Smooth muscle cell (in vitro differentiated cells): ENCODE measurements around the gene DDX4. TPM values are rescaled to one million over a fixed set of nuclear protein-coding genes. Genes with fewer than 3 reads are reported as not detected.

Experiments used
- DNase-seq: peaks from one replicate; lab custom pipeline; 2025; ENCODE audit not compliant: unreplicated experiment; lab: John Stamatoyannopoulos, UW
- H2AFZ ChIP-seq: fragments of 200-600 bp; sonication (generic); 2 replicates; pipeline ENCODE4 v1.6.0; 2016; ENCODE audit warnings: antibody characterized with exemption, low read depth, mild to moderate bottlenecking
- H3F3A ChIP-seq: fragments of 200-600 bp; sonication (generic); 2 replicates; pipeline ENCODE4 v1.6.0; 2017; ENCODE audit warnings: antibody characterized with exemption, low read depth
- H3K27ac ChIP-seq: fragments of 200-600 bp; sonication (generic); 2 replicates; pipeline ENCODE4 v1.5.1; 2016; ENCODE audit warnings: low read depth, mild to moderate bottlenecking
- H3K27me3 ChIP-seq: fragments of 200-600 bp; sonication (generic); 2 replicates; pipeline ENCODE4 v1.6.1; 2016; ENCODE audit warnings: low read depth, mild to moderate bottlenecking
- H3K36me3 ChIP-seq: fragments of 200-600 bp; sonication (generic); 2 replicates; pipeline ENCODE4 v1.5.1; 2016; ENCODE audit warnings: low read depth
- H3K4me1 ChIP-seq: fragments of 200-600 bp; sonication (generic); 2 replicates; pipeline ENCODE4 v1.5.1; 2016; ENCODE audit warnings: low read depth
- H3K4me2 ChIP-seq: fragments of 200-600 bp; sonication (generic); 2 replicates; pipeline ENCODE4 v1.6.0; 2016; ENCODE audit warnings: mild to moderate bottlenecking
- H3K4me3 ChIP-seq: fragments of 200-600 bp; sonication (generic); 2 replicates; pipeline ENCODE4 v1.5.1; 2016; ENCODE audit warnings: mild to moderate bottlenecking
- H3K79me2 ChIP-seq: fragments of 200-600 bp; sonication (generic); 2 replicates; pipeline ENCODE4 v1.6.0; 2016; ENCODE audit warnings: low read depth, mild to moderate bottlenecking
- H3K9ac ChIP-seq: fragments of 200-600 bp; sonication (generic); 2 replicates; pipeline ENCODE4 v1.6.0; 2016; ENCODE audit warnings: low read depth
- H3K9me3 ChIP-seq: fragments of 200-600 bp; sonication (generic); replicated peaks from 2 replicates; pipeline ENCODE4 v1.5.1; 2016; ENCODE audit warnings: low read depth
- H4K20me1 ChIP-seq: fragments of 200-600 bp; sonication (generic); 2 replicates; pipeline ENCODE4 v1.6.0; 2016; ENCODE audit warnings: low read depth
- CTCF ChIP-seq: fragments of 200-600 bp; sonication (generic); IDR thresholded peaks from 2 replicates; pipeline ENCODE4 v1.5.1; 2017; ENCODE audit warnings: borderline replicate concordance, mild to moderate bottlenecking, antibody characterized with exemption; ENCODE audit not compliant: insufficient read depth, poor library complexity, severe bottlenecking
- WGBS: methylation state at CpG from one replicate; pipeline ENCODE4 v1.1.7; 2016; ENCODE audit warnings: low lambda C conversion rate; 5-methylcytosine and 5-hydroxymethylcytosine counted together
- polyA plus RNA-seq: library from polyadenylated mRNA; unstranded; fragments of >200 nt; fragmentation: Nextera tagmentation; extraction: Ambion mirVana; gene quantifications from 2 replicates; pipeline ENCODE4 v1.2.1, GENCODE V29; 2016
- total RNA-seq: library from RNA; depleted of rRNA; stranded (reverse); fragments of >200 nt; gene quantifications from 2 replicates; pipeline ENCODE4 v1.2.3, GENCODE V29; 2014

The DDX4 gene
- 0.09 TPM in 1 of 2 replicates, not detected in the other for total RNA-seq
- not detected in 2 replicates for polyA plus RNA-seq

GRCh38 chr5:55737793-55738192 lies at the start of gene DDX4:
Gene DDX4, plus strand, starts transcription at chr5:55738061. Its CDS starts 903 bp downstream, at chr5:55738964.
- Histone ChIP-seq H3K4me1 (no peaks in the 10 kb centered on the region), H3F3A (no peaks in the 10 kb centered on the region), H3K79me2 (no peaks in the 10 kb centered on the region), H3K4me2 (no peak within 1 kb of the TSS), H3K9ac (no peak within 1 kb of the TSS), H3K36me3 (no peaks in the 10 kb centered on the region), H3K27me3 (no peaks in the 10 kb centered on the region), H4K20me1 (no peaks in the 10 kb centered on the region), H2AFZ (no peak within 1 kb of the TSS), H3K27ac (no peak within 1 kb of the TSS), H3K4me3 (no peak within 1 kb of the TSS), H3K9me3 (no peaks in the 10 kb centered on the region)
- 97% methylated on average over 31 of the region's 31 CpGs for WGBS
- DNase-seq, result no peak
- TF ChIP-seq CTCF, result no peak

- Histone ChIP-seq H3K9ac (no peak overlapping the region), H3K27ac (no peak overlapping the region), H3K27me3 (no peaks in the 10 kb centered on the region), H3F3A (no peaks in the 10 kb centered on the region), H3K79me2 (no peaks in the 10 kb centered on the region), H3K4me2 (no peak overlapping the region), H3K4me1 (no peaks in the 10 kb centered on the region), H3K36me3 (no peaks in the 10 kb centered on the region), H2AFZ (no peak overlapping the region), H3K9me3 (no peaks in the 10 kb centered on the region), H3K4me3 (no peak overlapping the region), H4K20me1 (peaks cover 4% of the 10 kb centered on the region)
- TF ChIP-seq CTCF, result peak; percentile 65
- 56% methylated on average over 2 of the region's 2 CpGs for WGBS
- DNase-seq, result no peak
These were observed 46.4 kb upstream of the DDX4 start for GRCh38 chr5:55691265-55692105.

- no peak overlapping the region for H3K4me2 ChIP-seq
- TF ChIP-seq CTCF, result no peak
- 75% methylated on average over 2 of the region's 2 CpGs for WGBS
These were observed 45.8 kb upstream of the DDX4 start for GRCh38 chr5:55692106-55692417.

GRCh38 chr5:55692509-55692908 lies 45.4 kb upstream of the DDX4 start:
- Histone ChIP-seq H3K9ac (no peak overlapping the region), H3K27ac (no peak overlapping the region), H3K9me3 (no peaks in the 10 kb centered on the region), H3K36me3 (no peaks in the 10 kb centered on the region), H3K4me2 (no peak overlapping the region), H4K20me1 (peaks cover 4% of the 10 kb centered on the region), H2AFZ (no peak overlapping the region), H3K4me3 (no peak overlapping the region), H3K79me2 (no peaks in the 10 kb centered on the region), H3F3A (no peaks in the 10 kb centered on the region), H3K4me1 (no peaks in the 10 kb centered on the region), H3K27me3 (no peaks in the 10 kb centered on the region)
- no peak for DNase-seq
- 79% methylated on average over 1 of the region's 1 CpG for WGBS
- TF ChIP-seq CTCF, result no peak

More at GRCh38 chr5:55692106-55692417, 45.8 kb upstream of the DDX4 start:
- peaks cover 4% of the 10 kb centered on the region for H4K20me1 ChIP-seq
- H3K9me3 ChIP-seq, result no peaks in the 10 kb centered on the region
- no peak overlapping the region for H3K4me3 ChIP-seq
- H3K36me3 ChIP-seq, result no peaks in the 10 kb centered on the region
- no peaks in the 10 kb centered on the region for H3K79me2 ChIP-seq
- H3K4me1 ChIP-seq, result no peaks in the 10 kb centered on the region
- no peak overlapping the region for H3K27ac ChIP-seq
- H3K9ac ChIP-seq, result no peak overlapping the region
- H3K27me3 ChIP-seq, result no peaks in the 10 kb centered on the region
- H3F3A ChIP-seq, result no peaks in the 10 kb centered on the region
- no peak for DNase-seq
- H2AFZ ChIP-seq, result no peak overlapping the region
